Measurements from ENCODE around the gene UNC50.

Gene UNC50

GRCh38 chr2:98608116-98608961 lies at the start of gene UNC50, which contains the start of gene COA5:
UNC50 (plus strand) TSS chr2:98608589; CDS start chr2:98609760, 1,171 bp downstream.
COA5 (minus strand) TSS chr2:98608512; CDS start chr2:98608405, 107 bp downstream.
- DNase-seq = peak; percentile 60

- no peak for DNase-seq
These were observed 49.4 kb upstream of the UNC50 start for GRCh38 chr2:98558852-98559530.

- DNase-seq = no peak
These were observed 48.8 kb upstream of the UNC50 start for GRCh38 chr2:98559581-98559980.

- no peak for DNase-seq
These were observed 48.1 kb upstream of the UNC50 start for GRCh38 chr2:98560256-98560771.

- no peak for DNase-seq
These were observed 47.4 kb upstream of the UNC50 start for GRCh38 chr2:98561018-98561417.

GRCh38 chr2:98561902-98562695 lies 46.3 kb upstream of the UNC50 start:
- no peak for DNase-seq

- DNase-seq = no peak
These were observed 45.0 kb upstream of the UNC50 start for GRCh38 chr2:98563394-98563793.

- DNase-seq = peak; percentile 68
These were observed 43.8 kb upstream of the UNC50 start for GRCh38 chr2:98564541-98565132.

GRCh38 chr2:98565286-98565860 lies 43.0 kb upstream of the UNC50 start:
- no peak for DNase-seq

GRCh38 chr2:98565941-98566340 lies 42.4 kb upstream of the UNC50 start:
- DNase-seq = no peak

- DNase-seq = no peak
These were observed 40.0 kb upstream of the UNC50 start for GRCh38 chr2:98568161-98568956.

GRCh38 chr2:98569197-98569793 lies 39.1 kb upstream of the UNC50 start:
- DNase-seq = peak; percentile 5

- DNase-seq = no peak
These were observed 38.5 kb upstream of the UNC50 start for GRCh38 chr2:98569915-98570314.

- DNase-seq = no peak
These were observed 38.0 kb upstream of the UNC50 start for GRCh38 chr2:98570356-98570755.

- no peak for DNase-seq
These were observed 37.2 kb upstream of the UNC50 start for GRCh38 chr2:98571121-98571701.

- DNase-seq = no peak
These were observed 36.6 kb upstream of the UNC50 start for GRCh38 chr2:98571796-98572195.

GRCh38 chr2:98572211-98572610 lies 36.2 kb upstream of the UNC50 start:
- DNase-seq = no peak

GRCh38 chr2:98572676-98573075 lies 35.7 kb upstream of the UNC50 start:
- DNase-seq = no peak

GRCh38 chr2:98573426-98573825 lies 35.0 kb upstream of the UNC50 start:
- DNase-seq = no peak

- no peak for DNase-seq
These were observed 31.6 kb upstream of the UNC50 start for GRCh38 chr2:98576666-98577312.

All from NCI-H1694 (cell line).